Naive B cell (primary cell): ENCODE results near the gene OCIAD2. TPM values are rescaled to one million over a fixed set of nuclear protein-coding genes. Genes with fewer than 3 reads are reported as not detected.

ENCODE experiments used
- ATAC-seq, 2 donors: fragments of 150-1000 bp; cut with Tn5 transposase; 2 replicates each; pipeline ENCODE4 v1.10.0; 2021; ENCODE audit warnings: low read depth in 2 of 2, mild to moderate bottlenecking in 2 of 2, moderate library complexity in 2 of 2
- DNase-seq: peaks from one replicate; pipeline ENCODE4 v3.0.0; 2022
- H3K27ac Mint-ChIP-seq, 6 donors: one replicate each; pipeline ENCODE4 v1.8.0; 2020 to 2022; ENCODE audit warnings: mild to moderate bottlenecking in 6 of 6, mixed read lengths in 6 of 6, moderate library complexity in 5 of 6, inconsistent platforms in 2 of 6
- H3K27me3 Mint-ChIP-seq, 3 donors: one replicate each; pipeline ENCODE4 v1.8.0; 2021 to 2022; ENCODE audit warnings: mixed read lengths in 3 of 3, mild to moderate bottlenecking in 1 of 3
- H3K36me3 Mint-ChIP-seq, 2 donors: one replicate each; pipeline ENCODE4 v1.8.0; 2020 to 2022; ENCODE audit warnings: mixed read lengths in 2 of 2, inconsistent platforms in 1 of 2, mild to moderate bottlenecking in 1 of 2
- H3K4me1 Mint-ChIP-seq, 3 donors: one replicate each; pipeline ENCODE4 v1.8.0; 2020 to 2022; ENCODE audit warnings: mixed read lengths in 3 of 3, inconsistent platforms in 1 of 3, mild to moderate bottlenecking in 1 of 3, moderate library complexity in 1 of 3
- H3K4me3 Mint-ChIP-seq, 8 donors: one replicate each; pipeline ENCODE4 v1.8.0; 2020 to 2022; ENCODE audit warnings: mild to moderate bottlenecking in 8 of 8, mixed read lengths in 8 of 8, moderate library complexity in 8 of 8, inconsistent platforms in 2 of 8
- H3K9me3 Mint-ChIP-seq, 7 donors: one replicate each; pipeline ENCODE4 v1.8.0; 2020 to 2022; ENCODE audit warnings: mixed read lengths in 7 of 7, mild to moderate bottlenecking in 5 of 7, inconsistent platforms in 2 of 7, moderate library complexity in 1 of 7
- polyA plus RNA-seq, 6 donors: library from polyadenylated mRNA; unstranded; fragments of 300-500 nt; fragmentation: Illumina TruSeq; gene quantifications; one replicate each; pipeline ENCODE4 v1.2.3, GENCODE V29; 2021; ENCODE audit warnings: low read depth in 6 of 6

The OCIAD2 gene
- 100 to 1,000 TPM; 156 to 182 (median 166) TPM for polyA plus RNA-seq

DNA sequence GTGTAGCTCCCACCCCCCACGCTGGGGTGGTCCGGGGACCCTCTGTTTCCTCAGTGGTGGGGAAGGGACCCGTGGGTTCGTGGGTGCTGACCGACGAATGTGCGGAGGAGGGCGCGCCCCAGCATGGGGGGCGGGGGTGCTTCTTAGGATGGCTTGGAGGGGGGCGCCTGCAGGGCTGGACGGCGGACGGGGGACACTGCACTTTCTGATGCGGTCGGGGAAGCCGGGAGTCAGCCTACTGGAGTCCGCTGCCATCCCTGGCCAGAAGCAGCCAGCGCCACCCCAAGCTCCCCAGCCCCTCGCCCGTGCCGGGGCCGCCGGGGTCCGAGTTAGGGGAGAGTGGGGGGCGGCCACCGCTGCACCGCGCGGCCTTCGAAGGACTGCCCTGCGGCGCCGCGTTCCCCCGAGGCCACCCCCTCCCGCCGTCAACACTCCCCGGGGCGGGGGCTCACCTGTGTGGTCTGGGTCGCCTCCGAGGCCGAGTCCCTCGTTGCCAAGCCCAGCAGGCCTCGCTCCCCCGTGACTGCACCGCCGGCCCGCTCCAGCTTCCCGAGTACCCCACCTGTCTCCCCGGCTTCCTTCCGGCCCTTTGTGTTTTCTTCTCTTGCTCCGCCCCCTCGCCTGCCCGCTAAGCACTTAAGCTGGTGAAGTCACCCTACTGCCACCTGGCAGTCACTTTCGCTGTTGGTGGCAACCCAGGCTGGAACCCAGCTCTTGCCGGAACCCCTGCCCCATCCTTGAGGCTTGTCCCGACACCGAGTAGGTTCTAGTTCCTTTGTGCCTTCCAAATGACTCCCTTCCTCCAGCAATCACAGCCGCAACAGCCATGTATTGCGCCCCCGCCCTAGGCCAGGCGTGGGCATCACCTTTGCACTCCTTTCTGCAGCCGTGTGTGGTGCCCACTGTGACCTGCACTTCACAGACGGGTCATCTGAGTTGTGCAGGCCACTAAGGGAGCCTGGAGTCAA is at the start of gene OCIAD2:
Gene OCIAD2 (minus strand): TSS at position 569 of the 968 bp plus-strand sequence. CDS start 2,225 bp downstream, outside the sequence.
- Mint-ChIP-seq H3K27ac (peak within 1 kb of the TSS; percentile 79 to 97 (median 96)), H3K4me1 (peaks cover 29 to 35% (median 31%) of the 10 kb centered on the region in 3 donors), H3K27me3 (no peaks in the 10 kb centered on the region), H3K4me3 (peak within 1 kb of the TSS; percentile 90 to 98 (median 95)), H3K36me3 (peaks cover 4 to 22% of the 10 kb centered on the region in 2 donors), H3K9me3 (no peaks in the 10 kb centered on the region)
- ATAC-seq (peak; percentile 97 to 98), DNase-seq (peak; percentile 81)

GRCh38 chr4:48954314-48954713 is 47.7 kb upstream of the OCIAD2 start:
- Mint-ChIP-seq H3K4me1 (peaks cover 0 to 2% (median 0%) of the 10 kb centered on the region in 3 donors), H3K9me3 (no peaks in the 10 kb centered on the region), H3K4me3 (no peak overlapping the region), H3K36me3 (no peaks in the 10 kb centered on the region), H3K27me3 (peaks cover 12 to 39% (median 24%) of the 10 kb centered on the region in 3 donors), H3K27ac (no peak overlapping the region)
- DNase-seq (no peak), ATAC-seq (no peak)

DNA sequence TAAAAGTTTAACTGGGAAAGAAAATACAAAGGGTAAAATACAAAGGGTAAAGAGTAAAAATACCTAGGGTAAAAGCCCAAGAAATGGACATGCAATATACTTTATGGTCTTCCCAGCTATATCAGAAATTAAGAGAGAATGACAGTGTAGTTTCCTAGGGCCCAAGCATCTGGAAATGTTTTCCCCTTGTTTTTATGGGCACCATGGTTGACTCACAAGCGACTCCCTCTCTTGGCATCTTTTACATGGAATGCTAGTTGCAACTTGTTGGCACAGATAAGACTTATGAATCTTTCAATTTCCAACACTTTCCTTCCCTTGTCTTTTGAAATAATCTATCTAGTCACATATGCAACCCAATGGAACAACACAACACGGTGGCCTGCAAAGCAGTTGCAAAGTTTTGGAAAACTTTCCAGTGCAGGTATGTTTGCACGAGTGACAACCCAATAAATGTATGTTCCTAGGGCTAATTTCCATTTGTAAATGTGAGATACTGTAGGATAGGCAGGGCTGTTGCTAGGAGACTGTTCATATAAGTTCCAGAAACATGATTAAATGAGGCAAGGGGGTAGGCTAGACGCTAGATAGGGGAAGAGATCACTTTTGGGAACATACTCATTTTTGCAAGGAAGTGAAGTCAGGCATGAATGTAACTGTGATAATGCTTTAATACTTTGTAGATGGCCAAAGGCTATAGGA is 43.1 kb upstream of the OCIAD2 start:
- Mint-ChIP-seq H3K4me1 (no peaks in the 10 kb centered on the region), H3K36me3 (no peaks in the 10 kb centered on the region), H3K9me3 (no peaks in the 10 kb centered on the region), H3K27ac (no peak overlapping the region), H3K27me3 (peaks cover 0 to 20% (median 6%) of the 10 kb centered on the region in 3 donors), H3K4me3 (no peak overlapping the region)
- DNase-seq (no peak), ATAC-seq (no peak)

DNA sequence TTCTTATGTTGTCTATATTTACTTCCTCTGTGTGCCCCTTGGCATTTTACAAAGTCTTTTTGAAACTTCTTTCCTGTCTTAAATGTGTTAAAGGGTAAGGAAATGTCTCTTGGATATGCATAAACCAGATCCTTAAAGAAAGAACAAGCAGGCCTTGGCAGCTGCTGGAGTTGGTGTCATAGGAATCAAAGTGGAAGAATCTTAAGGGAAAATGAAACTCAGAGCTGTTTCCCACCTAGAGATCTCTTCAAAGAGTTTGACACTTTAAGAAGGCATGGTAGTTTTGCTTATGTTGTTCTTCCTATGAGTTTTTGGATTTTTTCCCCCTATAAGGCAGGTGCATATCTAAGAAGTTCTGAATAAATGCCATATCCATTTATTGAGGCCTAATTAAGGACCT is 42.5 kb upstream of the OCIAD2 start:
- DNase-seq, result no peak
- H3K4me3 Mint-ChIP-seq, result no peak overlapping the region
- H3K9me3 Mint-ChIP-seq, result no peaks in the 10 kb centered on the region
- H3K27ac Mint-ChIP-seq, result no peak overlapping the region
- no peaks in the 10 kb centered on the region for H3K36me3 Mint-ChIP-seq
- H3K27me3 Mint-ChIP-seq, result peaks cover 5 to 25% (median 6%) of the 10 kb centered on the region in 3 donors
- no peaks in the 10 kb centered on the region for H3K4me1 Mint-ChIP-seq
- ATAC-seq, result no peak

- DNase-seq (no peak), ATAC-seq (no peak)
- Mint-ChIP-seq H3K27ac (no peak overlapping the region), H3K36me3 (no peaks in the 10 kb centered on the region), H3K27me3 (peaks cover 6 to 36% (median 6%) of the 10 kb centered on the region in 3 donors), H3K4me3 (no peak overlapping the region), H3K4me1 (no peaks in the 10 kb centered on the region), H3K9me3 (no peaks in the 10 kb centered on the region)
Observed at GRCh38 chr4:48947731-48948130, 41.2 kb upstream of the OCIAD2 start.

GRCh38 chr4:48945981-48946380 is 39.4 kb upstream of the OCIAD2 start:
- ATAC-seq (no peak), DNase-seq (no peak)
- Mint-ChIP-seq H3K36me3 (no peaks in the 10 kb centered on the region), H3K4me3 (no peak overlapping the region), H3K9me3 (no peaks in the 10 kb centered on the region), H3K27ac (no peak overlapping the region), H3K4me1 (no peaks in the 10 kb centered on the region), H3K27me3 (peaks cover 6 to 52% (median 14%) of the 10 kb centered on the region in 3 donors)

DNA sequence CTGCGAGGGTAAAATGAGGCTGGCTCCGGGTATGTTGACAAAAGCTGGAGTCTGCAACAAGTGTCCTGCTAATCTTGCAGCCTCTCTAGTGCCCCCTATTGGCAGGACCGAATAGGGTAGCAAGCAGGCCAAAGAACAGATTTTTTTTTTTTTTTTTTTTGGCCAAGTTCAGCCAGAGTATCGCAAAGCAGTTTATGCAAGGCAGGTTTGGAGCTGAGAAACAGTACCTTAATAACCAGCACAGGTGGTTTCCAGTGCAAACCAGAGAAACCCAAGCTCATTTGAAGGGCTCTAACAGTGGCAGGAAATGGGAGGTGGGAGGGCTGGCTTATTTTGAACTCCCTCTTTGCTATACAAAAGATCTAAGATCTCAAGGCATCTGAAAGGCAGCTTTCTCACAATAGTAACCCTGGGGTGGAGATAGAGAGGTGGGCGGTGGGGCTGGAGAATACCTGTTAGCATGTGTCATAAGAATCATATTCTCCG is 38.2 kb upstream of the OCIAD2 start:
- H3K4me1 Mint-ChIP-seq, result no peaks in the 10 kb centered on the region
- DNase-seq, result no peak
- no peak for ATAC-seq
- H3K27me3 Mint-ChIP-seq, result peaks cover 2 to 50% (median 14%) of the 10 kb centered on the region in 3 donors
- no peak overlapping the region for H3K4me3 Mint-ChIP-seq
- H3K36me3 Mint-ChIP-seq, result no peaks in the 10 kb centered on the region
- H3K27ac Mint-ChIP-seq, result no peak overlapping the region
- no peaks in the 10 kb centered on the region for H3K9me3 Mint-ChIP-seq

GRCh38 chr4:48944252-48944651 is 37.7 kb upstream of the OCIAD2 start:
- no peak for ATAC-seq
- Mint-ChIP-seq H3K9me3 (no peaks in the 10 kb centered on the region), H3K36me3 (no peaks in the 10 kb centered on the region), H3K4me3 (no peak overlapping the region), H3K27ac (peak overlapping the region in 1 of 6 donors; percentile 45), H3K4me1 (no peaks in the 10 kb centered on the region), H3K27me3 (peaks cover 0 to 47% (median 14%) of the 10 kb centered on the region in 3 donors)
- no peak for DNase-seq

- Mint-ChIP-seq H3K27ac (peak overlapping the region in 1 of 6 donors; percentile 71), H3K4me3 (no peak overlapping the region), H3K4me1 (no peaks in the 10 kb centered on the region), H3K9me3 (peaks cover 0 to 6% (median 0%) of the 10 kb centered on the region in 7 donors), H3K27me3 (peaks cover 0 to 46% (median 14%) of the 10 kb centered on the region in 3 donors), H3K36me3 (peaks cover 0 to 1% of the 10 kb centered on the region in 2 donors)
- ATAC-seq, result no peak
- DNase-seq, result no peak
Observed at GRCh38 chr4:48943387-48943786, 36.8 kb upstream of the OCIAD2 start.

- H3K4me1 Mint-ChIP-seq, result no peaks in the 10 kb centered on the region
- H3K27ac Mint-ChIP-seq, result no peak overlapping the region
- H3K4me3 Mint-ChIP-seq, result no peak overlapping the region
- H3K27me3 Mint-ChIP-seq, result peaks cover 0 to 48% (median 14%) of the 10 kb centered on the region in 3 donors
- peaks cover 2 to 13% (median 4%) of the 10 kb centered on the region in 7 donors for H3K9me3 Mint-ChIP-seq
- H3K36me3 Mint-ChIP-seq, result peaks cover 0 to 8% of the 10 kb centered on the region in 2 donors
- DNase-seq (no peak), ATAC-seq (no peak)
Observed at GRCh38 chr4:48939785-48940184, 33.2 kb upstream of the OCIAD2 start.

DNA sequence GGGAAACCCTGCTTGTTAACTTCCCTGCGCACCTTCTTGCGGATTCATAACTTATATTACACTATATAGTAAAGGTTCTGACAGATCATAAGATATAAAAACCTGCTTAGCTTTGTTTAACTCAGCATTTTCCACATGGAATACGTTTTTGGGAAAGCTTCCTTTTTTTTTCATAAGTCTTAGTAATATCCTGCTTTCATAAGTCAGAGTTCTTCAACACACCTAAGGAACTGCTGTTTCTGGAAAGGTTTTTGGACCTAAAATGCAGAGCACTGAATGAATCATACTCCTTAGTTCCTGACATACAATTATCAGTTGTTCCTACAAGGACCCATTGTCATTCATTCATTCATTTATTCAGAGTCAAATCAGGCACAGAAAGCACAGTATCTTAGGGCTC is 32.3 kb upstream of the OCIAD2 start:
- no peaks in the 10 kb centered on the region for H3K4me1 Mint-ChIP-seq
- H3K36me3 Mint-ChIP-seq, result peaks cover 0 to 8% of the 10 kb centered on the region in 2 donors
- H3K27me3 Mint-ChIP-seq, result peaks cover 0 to 39% (median 8%) of the 10 kb centered on the region in 3 donors

DNA sequence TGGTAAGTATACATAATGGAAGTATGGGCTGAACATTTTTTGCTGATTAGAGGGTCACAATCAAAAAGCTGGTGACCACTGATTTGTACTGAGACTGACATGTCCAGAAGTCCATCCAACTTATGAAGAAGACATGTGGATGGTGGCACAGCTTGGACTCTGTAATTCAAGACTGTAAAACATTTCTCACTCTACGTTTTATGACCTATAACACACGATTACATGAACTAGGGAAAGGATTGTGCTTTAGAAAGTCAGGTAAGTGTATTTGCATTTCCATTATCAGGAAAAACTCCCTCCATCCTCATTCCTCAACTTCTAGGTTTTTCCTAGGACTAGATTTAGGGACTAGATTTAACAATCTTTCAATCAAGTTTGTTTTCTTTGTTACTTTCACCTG is 30.5 kb upstream of the OCIAD2 start:
- H3K36me3 Mint-ChIP-seq, result peaks cover 0 to 8% of the 10 kb centered on the region in 2 donors
- DNase-seq, result no peak
- no peak overlapping the region for H3K4me3 Mint-ChIP-seq
- H3K4me1 Mint-ChIP-seq, result no peaks in the 10 kb centered on the region
- H3K27ac Mint-ChIP-seq, result no peak overlapping the region
- peaks cover 0 to 25% (median 8%) of the 10 kb centered on the region in 3 donors for H3K27me3 Mint-ChIP-seq
- no peak for ATAC-seq
- peaks cover 2 to 13% (median 4%) of the 10 kb centered on the region in 7 donors for H3K9me3 Mint-ChIP-seq

More for the DNA sequence above, 32.3 kb upstream of the OCIAD2 start:
- H3K4me3 Mint-ChIP-seq, result no peak overlapping the region
- H3K9me3 Mint-ChIP-seq, result peaks cover 2 to 13% (median 4%) of the 10 kb centered on the region in 7 donors
- no peak for DNase-seq
- H3K27ac Mint-ChIP-seq, result no peak overlapping the region
- ATAC-seq, result no peak

DNA sequence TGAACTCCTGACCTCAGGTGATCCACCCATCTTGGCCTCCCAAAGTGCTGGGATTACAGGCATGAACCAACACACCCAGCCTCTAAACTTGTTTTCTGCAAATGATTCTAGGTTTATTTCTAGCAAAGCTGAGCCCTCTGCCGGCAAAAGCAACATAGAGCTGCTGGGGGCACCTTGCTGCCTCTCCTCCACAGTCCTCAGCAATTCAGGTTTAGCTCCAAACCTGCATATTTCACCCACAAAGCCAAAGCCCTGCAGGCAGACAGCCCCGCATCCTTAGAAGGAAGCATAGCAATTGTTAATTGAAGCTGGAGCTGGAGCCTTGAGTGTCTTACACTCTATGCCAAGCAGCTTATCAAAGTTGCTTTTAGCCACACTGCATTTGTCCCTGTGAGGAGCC is 24.9 kb upstream of the OCIAD2 start:
- no peak for DNase-seq
- H3K27ac Mint-ChIP-seq, result no peak overlapping the region
- H3K9me3 Mint-ChIP-seq, result peaks cover 3 to 20% (median 5%) of the 10 kb centered on the region in 7 donors
- ATAC-seq, result no peak
- peaks cover 0 to 9% (median 8%) of the 10 kb centered on the region in 3 donors for H3K27me3 Mint-ChIP-seq
- H3K4me3 Mint-ChIP-seq, result no peak overlapping the region
- peaks cover 5 to 7% of the 10 kb centered on the region in 2 donors for H3K36me3 Mint-ChIP-seq
- no peaks in the 10 kb centered on the region for H3K4me1 Mint-ChIP-seq
